Mucosa of descending colon (tissue), 3 donors: Measurements from ENCODE around the gene PHKB. TPM values are rescaled to one million over a fixed set of nuclear protein-coding genes. Genes with fewer than 3 reads are reported as not detected.

Experiments
- ATAC-seq: fragments of 200-7000 bp; cut with Tn5 transposase; one replicate; pipeline ENCODE4 v1.9.1; 2020; ENCODE audit warnings: mild to moderate bottlenecking, moderate library complexity
- DNase-seq, 3 donors: peaks; one replicate each; pipeline ENCODE4 v3.0.0-alpha.2; 2020
- H3K36me3 ChIP-seq: fragments of 200-600 bp; one replicate; pipeline ENCODE4 v1.8.0; 2021; ENCODE audit warnings: low read depth, mild to moderate bottlenecking
- H3K4me1 ChIP-seq: fragments of 200-600 bp; one replicate; pipeline ENCODE4 v1.8.0; 2021; ENCODE audit warnings: low read depth, mild to moderate bottlenecking
- H3K4me3 ChIP-seq: fragments of 200-600 bp; one replicate; pipeline ENCODE4 v1.8.0; 2021; ENCODE audit warnings: mild to moderate bottlenecking
- H3K9me3 ChIP-seq: fragments of 200-600 bp; one replicate; pipeline ENCODE4 v1.8.0; 2021; ENCODE audit warnings: mild to moderate bottlenecking
- intact Hi-C, 2 donors: fragments of 100-400 bp; cut with DNase I in 1 of 2; cut with micrococcal nuclease in 1 of 2; formaldehyde crosslinking; loops; one replicate each; pipeline versions ENCODE4 v1.11.0 to v1.11.1; 2022; cut with DNase I, micrococcal nuclease
- total RNA-seq, 3 donors: library from RNA; stranded (reverse); fragmentation: NEBNext Ultra II Directional in 2 of 3; extraction: Animal tissue kit (Norgen Biotek cat#: 25700) in 2 of 3; gene quantifications; one replicate each; pipeline versions ENCODE4 v1.2.1 to v1.2.4, GENCODE V29; 2021 to 2023
- TF ChIP-seq, protein P1 (sequence below): fragments of 200-600 bp; IDR thresholded peaks from one replicate; pipeline ENCODE4 v1.8.0; 2022; ENCODE audit warnings: antibody characterized with exemption, mild to moderate bottlenecking
- donor health status: DM: no; HTN: no; CAD: no; lungs with moderate emphysema.
- donor health status: DM: no; HTN: no; CAD: no.
- donor health status: DM: no; HTN: yes; CAD: no.

The PHKB gene
- total RNA-seq, 3 donors from 2014 or later: 67.8 to 101 (median 81.4) TPM

DNA sequence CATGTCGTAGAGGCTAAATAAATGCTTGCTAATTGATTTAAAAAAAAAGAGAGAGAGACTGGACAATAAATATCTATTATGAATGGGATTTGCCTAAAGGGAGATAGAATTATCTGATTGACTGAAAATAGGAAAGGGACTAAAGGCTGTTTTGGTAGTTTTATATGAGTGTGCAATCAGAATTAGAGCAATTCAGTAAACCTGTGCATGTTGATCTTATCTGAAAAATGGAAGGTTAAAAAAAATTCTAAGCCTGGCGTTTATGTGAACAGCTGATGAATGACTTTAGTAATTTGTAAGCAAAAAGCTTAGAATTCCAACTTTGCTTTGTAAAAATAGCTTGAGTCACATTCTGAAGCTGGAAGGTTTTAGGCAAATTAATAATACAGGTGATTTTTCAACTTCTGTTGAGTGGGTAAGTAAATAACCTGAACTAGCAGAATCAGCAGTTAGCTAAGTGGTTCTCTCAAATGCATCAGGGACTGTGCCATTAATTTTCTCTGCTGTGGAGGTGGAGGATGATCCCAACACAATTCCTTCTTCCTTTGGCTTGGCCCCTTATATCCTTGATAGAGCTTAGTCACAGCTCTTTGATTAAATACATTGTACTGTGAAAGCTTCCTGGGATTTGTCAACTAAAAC lies 254.4 kb downstream of the PHKB start:
- Histone ChIP-seq H3K9me3 (no peaks in the 10 kb centered on the region), H3K4me1 (no peaks in the 10 kb centered on the region), H3K36me3 (no peaks in the 10 kb centered on the region), H3K4me3 (no peak overlapping the region)
- DNase-seq: no peak
- TF ChIP-seq, protein P1, sequence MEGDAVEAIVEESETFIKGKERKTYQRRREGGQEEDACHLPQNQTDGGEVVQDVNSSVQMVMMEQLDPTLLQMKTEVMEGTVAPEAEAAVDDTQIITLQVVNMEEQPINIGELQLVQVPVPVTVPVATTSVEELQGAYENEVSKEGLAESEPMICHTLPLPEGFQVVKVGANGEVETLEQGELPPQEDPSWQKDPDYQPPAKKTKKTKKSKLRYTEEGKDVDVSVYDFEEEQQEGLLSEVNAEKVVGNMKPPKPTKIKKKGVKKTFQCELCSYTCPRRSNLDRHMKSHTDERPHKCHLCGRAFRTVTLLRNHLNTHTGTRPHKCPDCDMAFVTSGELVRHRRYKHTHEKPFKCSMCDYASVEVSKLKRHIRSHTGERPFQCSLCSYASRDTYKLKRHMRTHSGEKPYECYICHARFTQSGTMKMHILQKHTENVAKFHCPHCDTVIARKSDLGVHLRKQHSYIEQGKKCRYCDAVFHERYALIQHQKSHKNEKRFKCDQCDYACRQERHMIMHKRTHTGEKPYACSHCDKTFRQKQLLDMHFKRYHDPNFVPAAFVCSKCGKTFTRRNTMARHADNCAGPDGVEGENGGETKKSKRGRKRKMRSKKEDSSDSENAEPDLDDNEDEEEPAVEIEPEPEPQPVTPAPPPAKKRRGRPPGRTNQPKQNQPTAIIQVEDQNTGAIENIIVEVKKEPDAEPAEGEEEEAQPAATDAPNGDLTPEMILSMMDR: no peak
- intact Hi-C loops: no loop called here
- no peak for ATAC-seq

DNA sequence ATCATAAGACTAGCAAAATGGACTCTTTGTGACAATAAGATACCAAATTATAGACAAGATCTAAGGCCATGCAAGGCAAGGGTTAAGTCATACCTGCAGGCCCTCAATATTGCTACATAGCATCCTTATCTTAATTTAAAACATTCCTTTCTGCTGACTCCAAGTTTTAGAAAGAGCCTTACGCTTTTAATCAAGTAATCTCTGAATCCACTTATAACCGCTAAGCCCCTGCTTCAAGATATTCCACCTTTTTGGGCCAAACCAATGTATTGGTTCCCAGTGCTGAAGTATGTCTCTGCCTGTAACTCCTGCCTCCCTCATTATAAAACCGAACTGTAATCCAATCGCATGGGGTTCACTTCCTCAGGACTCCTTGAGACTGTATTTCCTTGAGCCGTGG lies 255.4 kb downstream of the PHKB start:
- DNase-seq: no peak
- H3K9me3 ChIP-seq: no peaks in the 10 kb centered on the region
- intact Hi-C loops: no loop called here

DNA sequence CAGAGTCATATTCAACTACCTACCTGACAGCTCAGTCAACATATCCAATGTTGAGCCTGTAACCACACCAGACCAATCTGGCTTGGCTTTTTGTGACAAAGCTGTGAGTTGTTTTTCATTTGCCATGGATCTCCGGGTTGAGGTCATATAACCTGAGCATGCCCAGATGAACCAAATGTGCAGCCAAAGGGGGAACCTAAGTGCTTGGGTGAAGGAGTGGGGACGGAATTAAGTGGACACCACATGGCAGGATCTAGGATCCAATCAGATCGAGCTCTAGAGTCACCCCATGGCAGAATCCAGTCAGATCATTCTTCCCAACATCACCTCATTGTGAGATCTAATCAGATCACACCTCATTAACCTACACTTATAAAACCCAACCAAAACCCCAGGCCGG lies 258.6 kb downstream of the PHKB start:
- Histone ChIP-seq H3K9me3 (no peaks in the 10 kb centered on the region), H3K36me3 (no peaks in the 10 kb centered on the region), H3K4me1 (no peaks in the 10 kb centered on the region), H3K4me3 (no peak overlapping the region)
- ATAC-seq: no peak
- intact Hi-C loops: no loop called here
- DNase-seq: no peak
- TF ChIP-seq, protein P1: no peak

More for the DNA sequence above, 255.4 kb downstream of the PHKB start:
- H3K4me3 ChIP-seq: no peak overlapping the region
- TF ChIP-seq, protein P1: no peak
- no peak for ATAC-seq
- H3K4me1 ChIP-seq: no peaks in the 10 kb centered on the region
- no peaks in the 10 kb centered on the region for H3K36me3 ChIP-seq

DNA sequence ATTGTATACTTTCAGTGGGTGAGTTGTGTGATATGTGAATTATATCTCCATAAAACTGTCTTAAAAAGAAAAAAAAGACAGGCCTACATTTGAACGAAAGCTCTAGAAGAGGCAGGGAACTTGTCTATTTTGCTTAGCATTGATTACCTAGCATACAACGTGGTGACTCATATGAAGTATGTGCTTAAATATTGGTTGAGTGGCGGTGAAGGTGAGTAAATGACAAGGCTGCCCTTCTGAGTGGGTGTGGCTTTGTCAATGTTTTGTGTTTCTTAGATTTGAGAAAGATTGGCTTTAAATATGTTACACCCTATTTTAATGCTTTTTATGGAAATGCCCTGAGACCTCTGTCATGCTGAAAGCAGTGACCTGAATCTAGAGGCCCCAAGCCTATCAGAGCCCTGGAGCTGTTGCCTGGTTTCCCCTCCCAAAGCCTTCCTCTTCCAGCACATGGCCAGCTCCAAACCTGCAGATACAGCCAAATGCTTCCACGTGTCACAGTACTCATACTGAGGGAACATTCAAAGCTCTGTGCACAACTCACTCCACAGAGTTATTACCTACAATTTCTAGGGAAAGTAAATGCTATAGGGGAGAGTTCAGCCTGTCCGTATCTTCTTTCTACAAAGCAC lies 260.0 kb downstream of the PHKB start:
- ATAC-seq: peak; percentile 59
- intact Hi-C loops: no loop called here
- TF ChIP-seq, protein P1: no peak
- Histone ChIP-seq H3K4me1 (no peaks in the 10 kb centered on the region), H3K36me3 (no peaks in the 10 kb centered on the region), H3K4me3 (no peak overlapping the region), H3K9me3 (no peaks in the 10 kb centered on the region)
- DNase-seq: peak in 1 of 3 donors; percentile 6

DNA sequence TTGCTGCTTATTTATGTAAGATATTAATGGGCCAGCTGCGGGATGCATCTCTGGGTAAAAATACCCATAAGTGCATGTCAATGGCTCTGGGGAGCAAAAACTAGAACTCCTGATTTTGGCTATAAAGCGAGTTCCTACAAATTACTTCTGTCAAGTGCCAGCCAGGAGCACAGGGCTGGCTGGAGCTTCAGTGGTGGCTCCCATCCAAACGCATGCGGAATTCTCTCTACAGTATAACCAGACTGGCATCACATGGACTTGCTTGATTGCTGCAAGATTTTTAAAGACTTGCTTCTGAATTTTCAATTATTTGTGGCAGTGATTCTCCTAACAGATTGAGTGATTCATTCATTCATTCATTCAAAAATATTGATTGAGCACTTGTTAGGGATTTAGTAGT lies 260.9 kb downstream of the PHKB start:
- H3K4me1 ChIP-seq: no peaks in the 10 kb centered on the region
- no peak for ATAC-seq
- TF ChIP-seq, protein P1: no peak

More for the DNA sequence above, 260.9 kb downstream of the PHKB start:
- no peaks in the 10 kb centered on the region for H3K9me3 ChIP-seq
- H3K4me3 ChIP-seq: no peak overlapping the region
- intact Hi-C loops: no loop called here
- H3K36me3 ChIP-seq: no peaks in the 10 kb centered on the region
- no peak for DNase-seq
